ENCODE results near the gene JADE2.
"Not testable (repeated sequence)": the region's sequence is repeated elsewhere in the genome, so short reads cannot be mapped to it uniquely, and the experiment has no call there.

JADE2 gene

DNA sequence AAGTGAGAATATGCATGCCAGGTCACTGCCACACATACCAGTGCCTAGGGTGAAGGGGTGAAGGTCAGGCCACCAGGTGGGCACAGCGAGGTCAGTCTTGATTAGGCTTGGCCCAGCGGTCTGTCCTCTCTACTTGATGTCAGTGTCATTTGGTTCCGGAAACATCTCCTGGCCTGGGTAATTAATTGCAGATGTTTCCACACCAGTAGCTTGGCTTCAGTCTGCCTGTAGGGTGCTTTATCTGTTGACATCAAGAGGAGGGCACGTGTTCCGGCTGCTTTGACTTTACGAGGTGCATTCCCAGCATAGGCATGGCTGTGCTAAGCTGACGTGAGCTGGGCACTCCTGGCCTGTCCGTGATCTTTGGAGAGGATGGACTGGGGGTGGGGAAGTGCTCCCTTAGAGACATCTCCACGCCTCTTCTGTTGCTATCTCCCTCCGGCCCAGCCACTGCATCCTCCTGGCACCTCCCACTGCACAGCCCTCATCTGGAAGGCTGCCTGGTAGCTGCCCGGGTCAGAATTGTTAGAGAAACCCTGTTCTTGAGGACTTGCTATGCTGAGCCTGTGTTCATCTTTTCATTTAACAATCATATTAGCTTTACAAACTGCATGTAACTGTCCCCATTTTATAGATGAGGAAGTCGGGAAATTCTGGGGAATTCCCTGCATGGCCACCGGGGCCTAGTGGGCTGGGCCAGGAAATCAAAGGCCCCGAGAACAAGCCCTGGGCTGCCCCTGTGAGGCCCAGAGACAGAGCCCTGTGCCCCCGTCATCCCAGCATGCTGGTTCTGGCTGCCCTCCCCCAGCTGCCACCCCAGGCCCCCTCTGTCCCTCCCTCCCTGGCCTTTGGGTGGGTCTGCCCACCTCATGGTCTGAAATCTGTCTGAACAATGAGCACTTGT lies 29.1 kb downstream of the JADE2 start:
- DNase-seq: peak; percentile 85

DNA sequence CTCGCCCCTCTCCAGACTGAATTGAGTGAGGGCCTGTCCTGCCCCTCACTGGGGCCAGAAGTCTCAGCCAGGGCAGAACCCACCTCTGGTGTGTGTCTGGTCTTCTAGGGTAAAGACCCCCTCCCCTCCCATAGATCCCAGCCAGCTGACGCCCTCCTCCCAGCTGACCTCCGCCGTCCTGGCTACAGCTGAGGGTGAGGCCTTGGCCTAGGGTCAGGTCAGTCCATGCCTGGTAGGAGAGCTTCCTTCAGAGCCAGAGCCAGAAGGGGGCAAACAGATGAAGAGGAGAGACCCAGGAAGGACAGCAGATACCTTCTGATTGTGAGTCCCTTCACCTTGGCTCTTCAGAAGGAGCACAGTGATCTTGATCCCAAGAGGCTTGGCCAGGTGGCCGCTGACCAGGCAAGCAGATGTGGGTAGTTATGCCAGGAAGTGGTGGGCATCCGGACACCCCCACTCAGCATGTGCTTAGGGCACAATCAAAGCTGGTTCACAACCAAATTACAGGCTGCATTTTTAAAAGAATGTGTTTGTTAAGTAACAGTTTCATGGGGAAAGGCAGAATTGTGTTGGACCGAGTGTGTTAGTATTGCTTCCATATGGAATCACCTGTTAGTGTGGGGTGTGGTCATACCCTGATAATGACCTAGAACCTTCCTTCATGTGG lies 29.9 kb downstream of the JADE2 start:
- DNase-seq: no peak

DNA sequence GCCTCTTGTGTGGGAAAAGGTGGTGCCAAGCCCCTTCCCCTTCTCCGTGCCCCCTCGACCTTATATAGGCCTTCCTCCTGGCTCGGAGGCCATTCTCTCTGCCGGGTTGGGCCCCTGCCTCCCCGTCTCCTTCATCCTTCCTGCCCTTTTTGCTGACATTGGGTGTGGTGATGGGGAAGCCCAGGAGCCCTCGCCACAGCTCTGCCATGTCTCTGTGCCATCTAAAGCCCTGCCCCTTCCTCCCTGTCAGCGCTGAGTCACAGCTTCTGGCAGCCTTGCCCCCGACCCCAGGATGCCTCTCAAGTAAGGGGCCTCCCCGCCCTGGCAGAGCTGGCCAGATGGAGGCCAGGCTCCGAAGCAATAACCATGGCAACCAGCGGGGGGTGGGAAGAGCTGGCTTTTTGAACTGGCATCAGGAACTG lies 30.4 kb downstream of the JADE2 start:
- DNase-seq: peak; percentile 91

DNA sequence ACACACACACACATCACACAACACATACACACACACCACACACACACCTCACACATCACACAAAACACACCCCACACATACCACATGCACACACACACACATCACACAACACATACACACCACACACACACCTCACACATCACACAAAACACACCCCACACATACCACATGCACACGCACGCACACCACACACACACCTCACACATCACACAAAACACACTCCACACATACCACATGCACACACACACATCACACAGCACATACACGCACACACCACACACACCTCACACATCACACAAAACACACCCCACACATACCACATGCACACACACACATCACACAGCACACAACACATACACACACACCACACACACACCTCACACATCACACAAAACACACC lies 31.1 kb downstream of the JADE2 start:
- DNase-seq: not testable (repeated sequence)

DNA sequence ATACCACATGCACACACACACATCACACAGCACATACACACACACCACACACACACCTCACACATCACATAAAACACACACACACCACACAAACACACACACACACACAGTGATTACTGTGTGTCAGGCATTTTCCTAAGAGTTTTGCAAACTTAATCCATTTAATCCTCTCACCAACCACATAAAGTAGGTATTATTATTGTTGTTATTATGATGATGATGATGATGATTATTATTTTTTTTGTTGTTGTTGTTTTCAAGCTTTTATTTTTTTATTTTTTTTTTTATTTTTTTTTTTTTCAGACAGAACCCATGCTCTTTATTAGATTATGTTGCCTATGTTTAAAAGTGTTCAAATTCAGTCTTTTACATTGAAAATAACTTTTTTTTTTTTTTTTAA lies 31.5 kb downstream of the JADE2 start:
- DNase-seq: no peak

DNA sequence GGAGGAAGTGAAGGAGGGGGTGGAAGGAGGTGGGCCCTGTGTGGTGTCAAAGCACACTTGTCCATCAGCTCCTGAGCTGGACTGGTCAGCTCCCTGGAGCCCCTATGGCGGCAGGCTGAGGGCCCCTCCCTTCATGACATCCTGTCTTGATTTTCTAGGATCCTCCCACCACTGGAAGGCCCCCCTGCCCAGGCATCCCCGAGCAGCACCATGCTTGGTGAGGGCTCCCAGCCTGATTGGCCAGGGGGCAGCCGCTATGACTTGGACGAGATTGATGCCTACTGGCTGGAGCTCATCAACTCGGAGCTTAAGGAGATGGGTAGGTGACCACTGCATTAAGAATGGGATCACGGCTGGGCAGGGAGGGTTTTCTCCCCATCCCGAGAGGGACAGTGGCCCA lies 34.2 kb downstream of the JADE2 start:
- DNase-seq: no peak

DNA sequence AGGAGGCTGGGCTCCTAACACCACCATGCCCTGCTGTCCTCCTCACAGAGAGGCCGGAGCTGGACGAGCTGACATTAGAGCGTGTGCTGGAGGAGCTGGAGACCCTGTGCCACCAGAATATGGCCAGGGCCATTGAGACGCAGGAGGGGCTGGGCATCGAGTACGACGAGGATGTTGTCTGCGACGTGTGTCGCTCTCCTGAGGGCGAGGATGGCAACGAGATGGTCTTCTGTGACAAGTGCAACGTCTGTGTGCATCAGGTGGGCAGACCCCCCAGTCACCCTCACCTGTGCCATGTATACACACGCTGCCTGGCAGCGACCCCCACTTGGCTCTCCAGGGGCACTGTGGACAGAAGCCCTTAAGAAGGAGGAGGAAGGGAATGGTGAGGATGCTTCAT lies 35.2 kb downstream of the JADE2 start:
- no peak for DNase-seq

DNA sequence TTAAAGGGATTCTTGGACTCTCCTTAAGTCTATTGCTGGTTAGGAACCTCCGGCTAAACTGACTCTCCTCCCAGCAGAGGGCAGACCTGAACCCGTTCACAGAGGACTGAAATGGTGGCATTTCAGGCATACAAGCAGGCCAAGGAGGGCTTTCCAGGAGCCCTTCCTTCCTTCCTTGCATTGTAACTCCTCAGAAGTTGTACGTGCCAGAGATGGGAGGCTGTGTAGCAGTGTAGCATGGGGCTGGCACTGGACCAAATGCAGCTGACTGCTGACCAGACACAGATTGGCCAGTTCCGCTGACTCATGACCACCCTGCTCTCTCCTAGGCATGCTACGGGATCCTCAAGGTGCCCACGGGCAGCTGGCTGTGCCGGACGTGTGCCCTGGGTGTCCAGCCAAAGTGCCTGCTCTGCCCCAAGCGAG lies 36.4 kb downstream of the JADE2 start:
- peak; percentile 53 for DNase-seq

DNA sequence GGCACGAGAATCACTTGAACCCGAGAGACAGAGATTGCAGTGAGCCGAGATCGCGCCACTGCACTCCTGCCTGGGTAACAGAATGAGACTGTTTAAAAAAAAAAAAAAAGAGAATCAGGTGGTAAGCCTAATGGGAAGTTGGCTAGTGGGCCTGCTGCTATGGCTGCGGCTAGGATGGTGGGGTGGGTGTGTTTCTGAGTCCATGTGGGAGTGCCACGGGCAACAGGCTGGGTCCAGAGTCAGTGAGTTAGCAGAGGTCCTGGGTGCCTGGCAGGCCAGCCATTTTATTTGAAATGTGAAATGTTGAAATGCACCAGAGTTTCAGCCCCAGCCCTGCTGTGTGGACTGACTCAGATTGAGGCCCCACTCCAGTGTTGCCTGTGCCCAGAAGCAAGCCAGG lies 37.8 kb downstream of the JADE2 start:
- DNase-seq: no peak

DNA sequence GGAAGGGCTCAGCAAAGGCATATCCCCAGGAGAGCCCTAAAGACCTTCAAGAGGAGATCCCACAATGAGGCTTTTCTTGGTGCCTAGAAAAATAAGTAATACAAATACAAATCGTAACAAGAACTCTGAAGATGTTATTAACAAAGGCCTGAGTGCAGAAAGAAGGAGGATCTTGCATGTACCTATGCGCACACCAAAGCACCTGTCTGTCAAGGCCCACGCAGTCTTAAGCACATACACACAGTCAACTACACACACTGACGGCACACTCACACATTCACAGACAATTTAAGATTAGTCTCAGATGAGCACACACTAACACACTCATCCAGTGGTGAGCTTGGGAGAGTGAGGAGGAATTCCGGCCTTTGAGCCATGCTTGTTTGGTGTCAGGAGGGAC lies 38.5 kb downstream of the JADE2 start:
- DNase-seq: no peak

DNA sequence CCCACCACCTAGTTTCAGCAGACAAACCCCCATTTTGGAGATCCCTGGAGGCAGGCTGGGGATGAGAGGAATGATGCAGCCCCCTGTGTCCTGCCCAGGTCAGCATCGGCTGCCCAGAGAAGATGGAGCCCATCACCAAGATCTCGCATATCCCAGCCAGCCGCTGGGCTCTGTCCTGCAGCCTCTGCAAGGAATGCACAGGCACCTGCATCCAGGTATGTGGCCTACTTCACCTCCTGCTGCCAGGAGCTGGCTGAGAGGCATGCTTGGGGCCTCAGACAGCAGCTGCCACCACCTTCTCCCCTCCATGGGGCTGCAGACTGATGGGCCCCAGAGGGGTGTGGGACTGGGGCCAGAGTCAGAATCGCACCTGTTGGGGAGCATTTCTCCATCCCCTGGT lies 38.9 kb downstream of the JADE2 start:
- DNase-seq: no peak

DNA sequence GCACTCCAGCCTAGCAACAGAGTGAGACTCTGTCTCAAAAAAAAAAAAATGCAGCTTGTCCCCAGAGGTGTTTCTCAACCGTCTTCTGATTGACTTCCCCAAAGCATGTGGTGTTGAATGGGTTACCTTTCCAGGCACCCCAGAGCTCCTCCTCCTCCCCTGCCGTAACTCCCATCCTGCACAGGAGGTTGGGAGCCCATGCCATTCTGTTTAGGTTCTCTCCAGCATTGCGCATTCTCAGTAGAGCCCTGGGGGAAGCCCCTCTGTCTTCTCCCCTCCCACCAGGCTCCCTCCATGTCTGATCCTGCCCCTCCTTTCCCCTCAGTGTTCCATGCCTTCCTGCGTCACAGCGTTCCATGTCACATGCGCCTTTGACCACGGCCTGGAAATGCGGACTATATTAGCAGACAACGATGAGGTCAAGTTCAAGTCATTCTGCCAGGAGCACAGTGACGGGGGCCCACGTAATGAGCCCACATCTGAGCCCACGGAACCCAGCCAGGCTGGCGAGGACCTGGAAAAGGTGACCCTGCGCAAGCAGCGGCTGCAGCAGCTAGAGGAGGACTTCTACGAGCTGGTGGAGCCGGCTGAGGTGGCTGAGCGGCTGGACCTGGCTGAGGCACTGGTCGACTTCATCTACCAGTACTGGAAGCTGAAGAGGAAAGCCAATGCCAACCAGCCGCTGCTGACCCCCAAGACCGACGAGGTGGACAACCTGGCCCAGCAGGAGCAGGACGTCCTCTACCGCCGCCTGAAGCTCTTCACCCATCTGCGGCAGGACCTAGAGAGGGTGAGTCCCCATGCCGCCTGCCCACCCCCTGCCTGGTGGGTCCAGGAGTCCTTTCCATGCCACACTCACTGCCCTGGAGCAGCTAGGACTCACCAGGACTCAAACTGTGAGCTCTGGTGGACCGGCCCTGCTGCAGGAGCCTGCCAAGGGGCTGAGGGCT lies 40.6 kb downstream of the JADE2 start:
- DNase-seq: no peak

DNA sequence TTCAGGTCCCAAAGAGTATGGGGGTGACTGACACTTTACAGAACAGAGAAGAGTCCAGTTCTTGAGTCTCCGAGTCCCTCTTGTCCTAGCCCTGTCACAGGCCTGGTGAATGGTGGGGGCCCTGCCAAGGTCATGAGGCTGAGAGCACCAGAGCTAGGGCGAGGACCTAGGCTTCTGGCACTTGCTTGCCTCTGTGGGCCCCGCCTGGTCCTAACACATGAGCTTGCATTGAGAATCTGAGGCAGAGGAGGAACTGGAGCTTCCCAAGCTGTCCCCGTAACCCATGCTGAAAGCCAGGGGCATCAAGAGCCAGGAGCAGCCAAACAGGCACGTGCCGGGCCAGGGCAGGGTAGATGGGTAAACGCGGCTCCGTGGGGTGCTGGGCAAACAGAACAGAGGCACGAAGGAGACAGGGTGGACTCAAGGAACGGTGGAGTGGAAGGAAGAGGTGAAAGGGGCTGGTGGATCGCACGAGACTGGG lies 41.3 kb downstream of the JADE2 start:
- no peak for DNase-seq

DNA sequence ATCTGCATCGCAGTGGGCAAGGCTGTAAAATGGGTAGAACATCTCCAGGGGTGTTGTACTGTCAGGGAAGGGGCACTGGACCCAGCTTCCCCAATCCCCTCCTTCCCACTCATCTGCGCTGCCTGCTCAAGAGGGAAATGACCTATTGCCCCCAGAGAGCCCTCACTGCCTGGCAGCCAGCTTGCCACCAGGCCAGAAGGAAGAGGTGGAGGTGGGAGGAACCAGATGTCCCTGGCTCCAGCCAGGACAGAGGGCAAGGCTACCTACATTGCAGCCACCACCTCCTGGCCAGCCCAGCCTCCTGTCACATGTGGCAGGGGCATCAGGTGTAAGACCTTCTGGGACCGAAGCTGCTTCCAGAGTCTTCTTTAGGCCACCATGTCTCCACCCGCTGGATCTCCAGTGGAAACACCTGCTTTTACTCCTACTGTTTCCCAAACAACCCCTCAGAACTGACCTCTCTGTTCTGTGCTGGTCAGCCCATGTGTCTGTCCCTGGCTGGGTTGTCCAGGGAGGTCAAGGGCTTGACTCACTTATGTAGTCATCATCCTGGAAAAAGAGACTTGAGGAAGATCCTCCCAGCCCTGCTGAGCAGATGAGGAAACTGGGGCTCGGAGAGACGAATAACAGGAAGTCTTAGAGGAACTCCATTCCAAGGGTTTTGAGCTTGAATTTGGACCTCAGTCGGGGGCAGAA lies 42.3 kb downstream of the JADE2 start:
- peak; percentile 92 for DNase-seq

DNA sequence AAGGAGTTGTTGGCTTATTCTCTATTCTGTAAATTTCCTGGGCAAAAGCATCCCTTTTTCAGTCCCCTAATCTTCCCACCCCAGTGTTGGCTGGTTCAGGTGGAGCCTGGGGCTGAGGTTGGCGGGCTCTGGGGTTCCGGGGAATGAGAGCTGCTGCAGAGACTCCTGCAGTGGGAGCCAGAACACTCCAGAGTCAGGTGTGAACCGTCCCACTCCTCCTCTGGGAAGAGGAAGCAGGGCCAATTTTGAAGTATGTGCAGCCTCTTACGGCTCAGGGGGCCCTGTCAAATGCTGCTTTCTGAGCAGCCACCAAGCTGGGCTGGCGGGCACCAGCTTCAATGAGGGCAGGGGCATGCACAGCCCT lies 42.8 kb downstream of the JADE2 start:
- no peak for DNase-seq

DNA sequence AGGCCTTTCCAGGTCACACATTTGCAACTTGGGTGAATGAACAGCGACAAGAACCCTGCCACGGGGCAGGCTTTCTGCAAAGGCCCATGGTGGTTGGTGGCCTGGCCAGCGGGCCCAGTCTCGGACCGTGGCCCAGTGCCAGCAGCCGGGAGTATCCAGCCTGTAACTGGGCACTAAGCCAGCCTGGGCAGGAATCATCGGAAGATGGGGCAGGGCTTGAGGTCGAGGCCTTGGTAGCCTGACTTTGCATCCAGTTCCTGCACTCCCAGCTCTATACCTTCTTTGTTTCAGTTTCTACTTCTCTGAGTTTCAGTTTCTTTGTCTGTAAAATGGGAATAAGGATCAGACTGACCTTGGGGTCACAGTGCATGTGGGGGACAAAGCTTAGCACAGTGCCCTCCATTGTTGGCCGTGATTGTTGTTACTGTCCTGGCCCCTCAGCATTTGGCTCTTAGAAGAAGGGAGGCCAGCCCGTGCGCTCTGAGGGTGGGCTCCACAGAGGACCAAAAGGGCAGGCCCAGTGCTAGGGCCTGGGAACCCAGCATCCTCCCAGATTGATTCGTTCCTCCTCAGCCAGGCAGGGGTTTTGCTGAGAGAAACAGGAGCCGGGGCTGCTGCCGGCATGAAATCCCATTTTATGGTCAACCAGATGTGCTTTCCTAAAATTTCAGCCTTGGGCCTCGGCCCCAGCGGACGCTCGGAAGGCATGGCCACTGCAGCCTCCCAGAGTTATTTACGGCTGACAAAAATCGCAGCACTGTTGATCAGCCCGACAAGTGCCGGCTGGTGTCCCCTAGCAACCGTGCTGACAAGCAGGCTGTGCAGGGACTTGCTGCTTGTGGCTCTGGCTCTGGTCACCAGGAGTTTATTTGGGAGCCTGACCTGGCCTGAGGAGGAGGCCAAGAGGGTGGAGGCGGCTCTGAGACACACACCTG lies 43.6 kb downstream of the JADE2 start:
- DNase-seq: peak; percentile 61

DNA sequence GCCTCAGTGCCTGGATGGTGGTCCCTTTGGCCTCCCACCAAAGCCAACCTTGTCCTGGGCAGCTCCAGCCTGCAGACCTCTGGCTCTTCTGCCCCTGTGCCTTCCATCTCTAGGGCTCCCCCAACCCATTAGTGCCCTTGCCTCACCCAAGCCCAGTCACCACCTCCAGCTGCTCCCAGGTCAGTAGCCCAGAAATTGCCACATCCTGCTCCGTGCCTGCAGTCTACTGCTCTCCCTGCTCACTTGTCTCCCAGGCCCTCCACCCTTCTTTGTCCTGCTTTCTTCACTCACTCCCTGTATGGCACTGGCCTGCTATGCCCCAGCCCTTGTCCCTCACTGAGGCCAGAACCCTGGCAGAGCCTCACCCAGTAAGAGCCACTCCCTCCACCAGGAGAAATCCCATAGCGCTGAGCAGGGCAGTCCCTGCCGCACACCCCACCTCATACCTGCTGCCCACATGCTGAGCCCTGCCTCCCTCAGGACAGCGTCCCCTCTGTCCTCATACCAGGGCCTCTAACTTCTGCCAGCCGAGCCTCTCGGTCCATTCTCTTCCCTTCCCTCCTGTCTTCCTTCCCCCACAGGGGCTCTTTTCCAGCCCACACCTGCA lies 44.4 kb downstream of the JADE2 start:
- no peak for DNase-seq

DNA sequence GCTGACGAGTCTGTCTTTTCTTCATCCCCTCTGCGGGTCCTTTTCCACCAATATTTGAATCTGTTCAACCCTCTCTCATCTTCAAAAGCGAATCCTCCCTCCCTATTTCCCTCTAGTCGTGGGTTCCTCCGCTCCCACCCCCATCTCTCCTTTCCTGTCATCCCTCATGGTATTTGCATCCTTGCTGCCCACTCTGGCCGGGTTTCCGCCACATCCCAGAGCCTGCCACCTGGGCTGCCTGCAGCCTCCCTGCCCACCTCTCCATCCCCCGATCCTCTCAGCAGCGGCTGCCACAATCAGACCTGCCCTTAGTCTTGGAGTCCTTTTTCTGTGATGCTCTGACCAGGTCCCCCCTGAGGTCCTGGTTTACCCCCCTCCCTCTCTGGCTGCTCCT lies 44.9 kb downstream of the JADE2 start:
- no peak for DNase-seq

DNA sequence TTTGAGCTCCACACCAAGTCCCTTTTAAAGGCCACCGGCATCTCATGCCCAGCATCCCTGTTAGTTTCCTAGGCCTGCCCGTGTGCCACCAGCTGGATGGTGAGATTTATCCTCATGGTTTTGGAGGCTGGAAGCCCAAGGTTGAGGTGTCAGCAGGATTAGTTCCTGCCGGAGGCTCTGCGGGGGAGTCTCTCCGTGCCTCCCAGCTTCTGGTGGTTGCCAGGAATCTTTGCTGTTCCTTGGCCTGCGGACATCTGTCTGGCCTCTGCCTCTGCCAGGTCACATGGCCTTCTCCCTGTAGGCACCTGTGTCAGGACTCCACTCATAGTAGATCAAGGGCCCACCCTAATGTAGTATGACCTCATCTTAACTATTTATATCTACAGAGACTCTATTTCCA lies 45.4 kb downstream of the JADE2 start:
- DNase-seq: no peak

DNA sequence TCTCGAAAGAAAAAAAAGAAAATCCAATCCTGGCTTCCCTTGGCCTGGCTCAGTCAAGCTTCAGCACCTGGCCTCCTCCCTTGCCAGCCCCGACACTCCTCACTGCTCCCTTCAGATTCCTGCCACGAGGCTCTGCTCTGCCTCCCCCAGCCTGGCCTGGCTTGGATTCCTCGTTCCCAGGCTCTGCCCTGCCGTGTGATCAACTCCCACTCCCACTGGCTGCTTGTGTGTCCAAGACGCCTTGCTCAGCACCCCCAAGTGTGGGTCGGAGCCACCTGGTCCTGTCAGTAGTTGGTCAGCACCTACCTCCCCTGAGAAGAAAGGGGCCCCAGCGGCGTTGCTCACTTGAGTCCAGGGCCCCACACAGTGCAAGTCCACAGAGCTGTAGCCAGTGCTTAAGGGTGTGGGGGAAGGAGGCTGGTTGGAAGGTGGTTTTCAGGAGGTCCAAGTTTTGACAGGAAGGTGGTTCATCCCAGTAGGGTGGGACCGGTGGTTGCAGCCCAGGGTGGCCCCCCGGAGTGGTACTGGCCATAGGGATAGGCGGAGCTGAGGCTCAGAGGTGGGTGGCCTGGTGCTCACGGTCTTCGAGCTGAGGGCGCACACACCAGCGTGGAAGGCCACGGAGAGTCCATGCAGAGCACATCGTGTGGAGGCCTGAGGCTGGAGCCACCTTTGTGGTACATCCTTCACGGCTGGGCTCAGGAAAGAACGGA lies 46.4 kb downstream of the JADE2 start:
- no peak for DNase-seq

Data from suppressor macrophage treated with lipopolysaccharide for 4 hours (primary cell).